Measurements from ENCODE around the gene C1orf226. TPM values are rescaled to one million over a fixed set of nuclear protein-coding genes. Genes with fewer than 3 reads are reported as not detected.

The C1orf226 gene
- total and polyA plus RNA-seq, 2 of the 4 experiments (the other 2 are of a cell fraction): under 0.01 to 0.10 TPM

- H2BK15ac ChIP-seq (ENCODE audit: low read depth, low read length): no peak overlapping the region
- H3K4me3 ChIP-seq (ENCODE audit: insufficient read depth, low read depth, low read length): no peak overlapping the region
- no peak overlapping the region for H3K23ac ChIP-seq (ENCODE audit: low read depth, low read length)
- no peaks in the 10 kb centered on the region for H4K20me1 ChIP-seq (ENCODE audit: insufficient read depth, low read length)
- dilution Hi-C loops (cut with HindIII; ENCODE audit: low sequenced_read_pairs, unreplicated experiment): no loop called here
- H4K8ac ChIP-seq (ENCODE audit: low read depth in 2 of 2, low read length in 2 of 2): no peak overlapping the region
- H3K18ac ChIP-seq (ENCODE audit: low read depth, low read length): no peak overlapping the region
- H3K14ac ChIP-seq (replicated peaks; ENCODE audit: low read depth, low read length): no peak overlapping the region
- no peaks in the 10 kb centered on the region for H3K36me3 ChIP-seq (ENCODE audit: control insufficient read depth, insufficient read depth, low read length)
- POLR2A ChIA-PET (ENCODE audit: unreplicated experiment): no interaction called here
- no peak overlapping the region for H3K27ac ChIP-seq (ENCODE audit: insufficient read depth, low read length)
- peaks cover 31% of the 10 kb centered on the region for H3K27me3 ChIP-seq (ENCODE audit: control insufficient read depth, insufficient read depth, low read length)
- no peaks in the 10 kb centered on the region for H3K9me1 ChIP-seq (ENCODE audit: insufficient read depth, low read length)
- H3K4me1 ChIP-seq (ENCODE audit: control insufficient read depth, insufficient read depth, low read length): no peaks in the 10 kb centered on the region
- H2AFZ ChIP-seq (replicated peaks; ENCODE audit: low read length, poor library complexity): no peak overlapping the region
- H3K56ac ChIP-seq (ENCODE audit: extremely low read depth, insufficient read depth, low read length): no peak overlapping the region
- no peak for DNase-seq
- H4K5ac ChIP-seq (ENCODE audit: low read depth, low read length): no peak overlapping the region
- no peak overlapping the region for H3K9ac ChIP-seq (ENCODE audit: low read depth, low read length)
- H2BK5ac ChIP-seq (ENCODE audit: low read depth, low read length, poor library complexity, severe bottlenecking): no peak overlapping the region
- intact Hi-C loops (cut with micrococcal nuclease): no loop called here
- H3K4ac ChIP-seq (ENCODE audit: low read depth, low read length): no peak overlapping the region
- CTCF ChIA-PET: interaction anchor here (0.6 kb wide), 1 partner anchor 585 kb away, joined by 7 read pairs; no protein-coding TSS in a partner anchor
- no peak overlapping the region for H2AK5ac ChIP-seq (ENCODE audit: low read depth, low read length)
- H4K91ac ChIP-seq (ENCODE audit: insufficient read depth, low read depth, low read length): no peak overlapping the region
- H2BK120ac ChIP-seq (ENCODE audit: low read depth, low read length): no peak overlapping the region
- no peak overlapping the region for H2AK9ac ChIP-seq (replicated peaks; ENCODE audit: low read depth, low read length, poor library complexity)
- H3K9me3 ChIP-seq (ENCODE audit: control insufficient read depth, insufficient read depth, low read length): no peaks in the 10 kb centered on the region
- H2BK20ac ChIP-seq (ENCODE audit: low read depth, low read length): no peak overlapping the region
- BruUV-seq (replicated peaks): no TSS peak
- H3K4me2 ChIP-seq (ENCODE audit: low read depth, low read length): no peak overlapping the region
- WGBS, 2 experiments (ENCODE audit: extremely low coverage in 2 of 2, insufficient read length in 1 of 2): 75% methylated on average over 2 of the region's 3 CpGs; no CpG with 5 or more reads in 1 of the 2 experiments
- in situ Hi-C loops (cut with MboI; ENCODE audit: low sequenced_read_pairs): loop anchor here (25.0 kb wide), 1 partner anchor 598 kb away; no protein-coding TSS in a partner anchor
- no peak for ATAC-seq (ENCODE audit: low read depth)
- TF ChIP-seq SMC3 (IDR thresholded peaks at IDR 0.05; ENCODE audit: low read depth, low read length) (no peak), RFX5 (IDR thresholded peaks at IDR 0.05; ENCODE audit: low read depth, low read length) (no peak), CEBPB (IDR thresholded peaks at IDR 0.05; ENCODE audit: low read depth, low read length) (no peak), FOS (IDR thresholded peaks at IDR 0.05; ENCODE audit: low read depth, low read length) (no peak), POLR2A (IDR thresholded peaks at IDR 0.05; ENCODE audit: low read depth, low read length) (no peak), CHD1 (IDR thresholded peaks at IDR 0.05; ENCODE audit: low read depth, low read length) (no peak), BHLHE40 (IDR thresholded peaks at IDR 0.05; ENCODE audit: low read depth, low read length) (no peak)
- no peaks in the 10 kb centered on the region for H3K79me1 ChIP-seq (ENCODE audit: low read depth in 1 of 2, low read length in 2 of 2)
Measured at GRCh38 chr1:162385702-162386101, 4.2 kb downstream of the C1orf226 start.

All from IMR-90 (cell line).